Psoas muscle (tissue), 8 donors: ENCODE measurements around the gene STX16. TPM values are rescaled to one million over a fixed set of nuclear protein-coding genes. Genes with fewer than 3 reads are reported as not detected.

ENCODE experiments used
- ATAC-seq, 4 donors: fragments of 200-7000 bp; cut with Tn5 transposase; one replicate each; pipeline ENCODE4 v1.9.1; 2020; ENCODE audit warnings: moderate library complexity in 3 of 4, mild to moderate bottlenecking in 2 of 4
- DNase-seq, 2 donors: peaks; one replicate each; pipeline ENCODE4 v3.0.0-alpha.2; 2020
- H3K27ac ChIP-seq: fragments of 200-600 bp; one replicate; pipeline ENCODE4 v1.8.0; 2022
- H3K27me3 ChIP-seq, 3 donors: fragments of 200-600 bp in 1 of 3; one replicate each; pipeline versions ENCODE4 v1.6.1 to v1.8.0; 2013 to 2022; ENCODE audit warnings: low read length in 2 of 3, mild to moderate bottlenecking in 2 of 3, moderate library complexity in 1 of 3; ENCODE audit not compliant: insufficient read depth in 3 of 3
- H3K36me3 ChIP-seq, 2 donors: fragments of 200-600 bp in 1 of 2; one replicate each; pipeline versions ENCODE4 v1.6.1 to v1.8.0; 2013 to 2022; ENCODE audit warnings: low read depth in 1 of 2, mild to moderate bottlenecking in 1 of 2, moderate library complexity in 1 of 2; ENCODE audit not compliant: insufficient read depth in 1 of 2
- H3K4me1 ChIP-seq: fragments of 200-600 bp; one replicate; pipeline ENCODE4 v1.8.0; 2022
- H3K4me3 ChIP-seq: fragments of 200-600 bp; one replicate; pipeline ENCODE4 v1.8.0; 2022; ENCODE audit warnings: mild to moderate bottlenecking
- H3K9me3 ChIP-seq: fragments of 200-600 bp; one replicate; pipeline ENCODE4 v1.8.0; 2022
- CTCF ChIP-seq: fragments of 200-600 bp; IDR thresholded peaks from one replicate; pipeline ENCODE4 v1.8.0; 2022; ENCODE audit warnings: antibody characterized with exemption
- WGBS, 3 donors: extraction: QIAGEN DNeasy Blood & Tissue Kit; methylation state at CpG; one replicate each; pipeline versions ENCODE4 v1.1.6 to v1.1.7; 2013; 5-methylcytosine and 5-hydroxymethylcytosine counted together
- intact Hi-C, 2 donors: fragments of 100-400 bp; cut with DNase I; formaldehyde crosslinking; loops; one replicate each; pipeline versions ENCODE4 v1.11.0 to v1.14.2; 2022
- polyA plus RNA-seq, 3 donors: library from polyadenylated mRNA; stranded (reverse); fragments of 200-250 nt; gene quantifications; one replicate each; pipeline ENCODE4 v1.2.3, GENCODE V29; 2013
- total RNA-seq, 4 donors: library from RNA; stranded (reverse); fragmentation: NEBNext Ultra II Directional in 2 of 4; extraction: Animal tissue kit (Norgen Biotek cat#: 25700) in 2 of 4; gene quantifications; one replicate each; pipeline versions ENCODE4 v1.2.1 to v1.2.4, GENCODE V29; 2021 to 2023
- donor health status: healthy with polysubstance abuse.
- donor health status: DM: no; HTN: no; CAD: no; lungs with moderate emphysema.
- donor health status: Bipolar disorder and iron deficiency.
- donor health status: healthy.
- donor health status: DM: yes; HTN: yes; CAD: no.
- donor health status: DM: no; HTN: no; CAD: no.
- donor health status: DM: no; HTN: no; CAD: no.
- donor health status: DM: yes; HTN: yes; CAD: no.

STX16 gene
- total and polyA plus RNA-seq, 7 donors, result 17.5 to 58.1 (median 20.0) TPM

- DNase-seq (no peak), ATAC-seq (no peak)
- Histone ChIP-seq H3K36me3 (peaks cover 0 to 43% of the 10 kb centered on the region in 2 donors), H3K4me3 (no peak overlapping the region), H3K9me3 (no peaks in the 10 kb centered on the region), H3K27me3 (no peaks in the 10 kb centered on the region), H3K4me1 (peaks cover 24% of the 10 kb centered on the region), H3K27ac (no peak overlapping the region)
- WGBS, 3 donors, result 91 to 94% (median 92%) methylated on average over 33 of the region's 33 CpGs
- intact Hi-C loops, result loop anchor here (5.0 kb wide), 3 partner anchors 42 to 457 kb away; partner anchors contain the start of gene STX16 (in 1 of the 2)
- no peak for TF ChIP-seq CTCF
These were observed 43.4 kb downstream of the STX16 start for GRCh38 chr20:58694241-58695083.

- DNase-seq, result no peak
- Histone ChIP-seq H3K4me3 (no peak overlapping the region), H3K27ac (no peak overlapping the region), H3K36me3 (peaks cover 0 to 51% of the 10 kb centered on the region in 2 donors), H3K9me3 (no peaks in the 10 kb centered on the region), H3K4me1 (peaks cover 24% of the 10 kb centered on the region), H3K27me3 (no peaks in the 10 kb centered on the region)
- no peak for ATAC-seq
- no peak for TF ChIP-seq CTCF
- 88 to 89% (median 89%) methylated on average over 9 of the region's 9 CpGs for WGBS, 3 donors
- intact Hi-C loops, result no loop called here
These were observed 44.1 kb downstream of the STX16 start for GRCh38 chr20:58695084-58695722.

DNA sequence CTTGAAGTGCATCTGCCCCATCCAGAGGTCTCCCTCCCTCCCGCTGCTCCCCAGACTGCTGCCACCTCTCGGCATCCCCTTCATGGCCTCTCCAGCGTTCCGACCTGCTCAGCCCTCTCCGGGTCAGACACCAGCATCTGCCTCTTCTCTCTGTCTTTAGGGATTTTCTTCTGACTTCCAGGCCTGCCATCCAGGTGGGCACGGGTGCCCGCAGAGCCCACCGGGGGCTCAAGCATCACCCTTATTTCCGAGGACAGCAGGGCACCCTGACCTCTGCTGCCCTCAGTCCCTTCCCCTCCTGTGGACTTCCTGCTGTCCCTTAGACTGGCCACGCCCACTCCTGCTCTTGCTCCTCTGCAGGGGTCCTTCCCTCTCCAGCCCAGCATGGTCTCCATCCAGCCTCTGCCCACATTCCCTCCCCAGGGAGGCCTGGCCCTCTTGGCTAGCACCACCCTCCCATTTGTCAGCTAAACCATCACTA is 44.9 kb downstream of the STX16 start:
- no peak for TF ChIP-seq CTCF
- no peak for DNase-seq
- Histone ChIP-seq H3K27me3 (no peaks in the 10 kb centered on the region), H3K36me3 (peaks cover 0 to 58% of the 10 kb centered on the region in 2 donors), H3K27ac (no peak overlapping the region), H3K4me3 (no peak overlapping the region), H3K9me3 (no peaks in the 10 kb centered on the region), H3K4me1 (peaks cover 24% of the 10 kb centered on the region)
- intact Hi-C loops, result no loop called here
- ATAC-seq, result no peak
- 85 to 89% (median 88%) methylated on average over 10 of the region's 10 CpGs for WGBS, 3 donors

GRCh38 chr20:58696411-58696961 is 45.4 kb downstream of the STX16 start:
- ATAC-seq (no peak), DNase-seq (no peak)
- H3K4me3 ChIP-seq, result no peak overlapping the region
- no peak for TF ChIP-seq CTCF
- H3K36me3 ChIP-seq, result peaks cover 0 to 61% of the 10 kb centered on the region in 2 donors
- no peaks in the 10 kb centered on the region for H3K9me3 ChIP-seq
- intact Hi-C loops, result no loop called here
- no peaks in the 10 kb centered on the region for H3K27me3 ChIP-seq
- H3K4me1 ChIP-seq, result peaks cover 20% of the 10 kb centered on the region
- WGBS, 3 donors, result 85% methylated on average over 10 of the region's 10 CpGs
- H3K27ac ChIP-seq, result no peak overlapping the region
